ENCODE data around the gene MPG. TPM values are rescaled to one million over a fixed set of nuclear protein-coding genes. Genes with fewer than 3 reads are reported as not detected.
A peak's percentile ranks its signal among the peaks of the same experiment; 100 is the strongest.

Gene MPG
- total and polyA plus RNA-seq, 7 donors = 23.0 to 68.1 (median 43.1) TPM

GRCh38 chr16:62283-62967 is 15.6 kb upstream of the MPG start:
- H3K4me1 ChIP-seq = peaks cover 22% of the 10 kb centered on the region
- no peak overlapping the region for H3K4me3 ChIP-seq
- WGBS, 3 donors = 92 to 94% (median 93%) methylated on average over 33 to 34 of the region's 34 CpGs
- H3K9me3 ChIP-seq = no peaks in the 10 kb centered on the region
- DNase-seq (peak; percentile 11 to 42), ATAC-seq (no peak)
- H3K36me3 ChIP-seq (ENCODE audit: insufficient read depth in 1 of 2, low read depth in 1 of 2) = peaks cover 7 to 73% of the 10 kb centered on the region in 2 donors
- intact Hi-C loops (cut with DNase I) = no loop called here
- no peak overlapping the region for H3K27ac ChIP-seq
- no peaks in the 10 kb centered on the region for H3K27me3 ChIP-seq (ENCODE audit: insufficient read depth in 3 of 3, low read length in 2 of 3)
- no peak for TF ChIP-seq CTCF (IDR thresholded peaks at IDR 0.05)

- H3K27me3 ChIP-seq (ENCODE audit: insufficient read depth in 3 of 3, low read length in 2 of 3) = no peaks in the 10 kb centered on the region
- DNase-seq (peak in 1 of 2 donors; percentile 14), ATAC-seq (no peak)
- H3K36me3 ChIP-seq (ENCODE audit: insufficient read depth in 1 of 2, low read depth in 1 of 2) = peaks cover 7 to 67% of the 10 kb centered on the region in 2 donors
- H3K27ac ChIP-seq = no peak overlapping the region
- 93 to 94% (median 94%) methylated on average over 21 of the region's 21 CpGs for WGBS, 3 donors
- peaks cover 27% of the 10 kb centered on the region for H3K4me1 ChIP-seq
- TF ChIP-seq CTCF (IDR thresholded peaks at IDR 0.05) = no peak
- no peak overlapping the region for H3K4me3 ChIP-seq
- intact Hi-C loops (cut with DNase I) = no loop called here
- no peaks in the 10 kb centered on the region for H3K9me3 ChIP-seq
Measured at GRCh38 chr16:62968-63391, 15.0 kb upstream of the MPG start.

GRCh38 chr16:63466-63865 is 14.6 kb upstream of the MPG start:
- ATAC-seq = no peak
- Histone ChIP-seq H3K27me3 (ENCODE audit: insufficient read depth in 3 of 3, low read length in 2 of 3) (no peaks in the 10 kb centered on the region), H3K4me3 (no peak overlapping the region), H3K9me3 (no peaks in the 10 kb centered on the region), H3K27ac (peak overlapping the region; percentile 58), H3K36me3 (ENCODE audit: insufficient read depth in 1 of 2, low read depth in 1 of 2) (peaks cover 7 to 63% of the 10 kb centered on the region in 2 donors), H3K4me1 (peaks cover 28% of the 10 kb centered on the region)
- WGBS, 3 donors = 80 to 90% (median 84%) methylated on average over 16 of the region's 16 CpGs
- intact Hi-C loops (cut with DNase I) = no loop called here
- peak in 1 of 2 donors; percentile 18 for DNase-seq
- TF ChIP-seq CTCF (IDR thresholded peaks at IDR 0.05) = no peak

GRCh38 chr16:63998-64913 is 13.8 kb upstream of the MPG start:
- Histone ChIP-seq H3K9me3 (no peaks in the 10 kb centered on the region), H3K36me3 (ENCODE audit: insufficient read depth in 1 of 2, low read depth in 1 of 2) (peaks cover 7 to 55% of the 10 kb centered on the region in 2 donors), H3K27ac (peak overlapping the region; percentile 58), H3K27me3 (ENCODE audit: insufficient read depth in 3 of 3, low read length in 2 of 3) (no peaks in the 10 kb centered on the region), H3K4me3 (no peak overlapping the region), H3K4me1 (peaks cover 29% of the 10 kb centered on the region)
- TF ChIP-seq CTCF (IDR thresholded peaks at IDR 0.05) = no peak
- ATAC-seq (peak in 2 of 4 donors; percentile 36 to 59), DNase-seq (peak; percentile 17 to 46)
- 79 to 84% (median 79%) methylated on average over 24 to 25 of the region's 25 CpGs for WGBS, 3 donors
- intact Hi-C loops (cut with DNase I) = no loop called here

Data from psoas muscle (tissue), 8 donors.